Kidney epithelial cell (primary cell): ENCODE results near the gene LGALS3. TPM values are rescaled to one million over a fixed set of nuclear protein-coding genes. Genes with fewer than 3 reads are reported as not detected.

Experiments used
- DNase-seq: peaks from one replicate; pipeline ENCODE4 v3.0.0-alpha.2; 2010; ENCODE audit warnings: low read depth
- H3K27me3 ChIP-seq: 2 replicates; pipeline ENCODE4 v1.6.0; 2011; ENCODE audit warnings: low read length; ENCODE audit not compliant: control insufficient read depth, insufficient read depth
- H3K36me3 ChIP-seq: 2 replicates; pipeline ENCODE4 v1.5.1; 2011; ENCODE audit warnings: low read length; ENCODE audit not compliant: control insufficient read depth, insufficient read depth
- H3K4me3 ChIP-seq: 2 replicates; pipeline ENCODE4 v1.5.1; 2011; ENCODE audit warnings: low read depth, mild to moderate bottlenecking, control low read depth, low read length
- total RNA-seq: library from RNA; depleted of rRNA; stranded (reverse); fragments of >200 nt; gene quantifications from 2 replicates; pipeline ENCODE4 v1.2.3, GENCODE V29; 2015
- TF ChIP-seq, protein P1 (sequence below): IDR thresholded peaks from 2 replicates; pipeline ENCODE4 v1.5.1; 2011; ENCODE audit warnings: mild to moderate bottlenecking, moderate library complexity, low read length, control low read depth, inconsistent platforms; ENCODE audit not compliant: insufficient read depth, poor library complexity, severe bottlenecking

The LGALS3 gene
- total RNA-seq, 1 donor from 2014 or later = 114 TPM

GRCh38 chr14:55122440-55122986, 6.5 kb upstream of the LGALS3 start:
- no peak for DNase-seq
- H3K4me3 ChIP-seq = no peak overlapping the region
- TF ChIP-seq, protein P1, sequence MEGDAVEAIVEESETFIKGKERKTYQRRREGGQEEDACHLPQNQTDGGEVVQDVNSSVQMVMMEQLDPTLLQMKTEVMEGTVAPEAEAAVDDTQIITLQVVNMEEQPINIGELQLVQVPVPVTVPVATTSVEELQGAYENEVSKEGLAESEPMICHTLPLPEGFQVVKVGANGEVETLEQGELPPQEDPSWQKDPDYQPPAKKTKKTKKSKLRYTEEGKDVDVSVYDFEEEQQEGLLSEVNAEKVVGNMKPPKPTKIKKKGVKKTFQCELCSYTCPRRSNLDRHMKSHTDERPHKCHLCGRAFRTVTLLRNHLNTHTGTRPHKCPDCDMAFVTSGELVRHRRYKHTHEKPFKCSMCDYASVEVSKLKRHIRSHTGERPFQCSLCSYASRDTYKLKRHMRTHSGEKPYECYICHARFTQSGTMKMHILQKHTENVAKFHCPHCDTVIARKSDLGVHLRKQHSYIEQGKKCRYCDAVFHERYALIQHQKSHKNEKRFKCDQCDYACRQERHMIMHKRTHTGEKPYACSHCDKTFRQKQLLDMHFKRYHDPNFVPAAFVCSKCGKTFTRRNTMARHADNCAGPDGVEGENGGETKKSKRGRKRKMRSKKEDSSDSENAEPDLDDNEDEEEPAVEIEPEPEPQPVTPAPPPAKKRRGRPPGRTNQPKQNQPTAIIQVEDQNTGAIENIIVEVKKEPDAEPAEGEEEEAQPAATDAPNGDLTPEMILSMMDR = no peak
- H3K36me3 ChIP-seq = no peaks in the 10 kb centered on the region
- no peaks in the 10 kb centered on the region for H3K27me3 ChIP-seq

DNA sequence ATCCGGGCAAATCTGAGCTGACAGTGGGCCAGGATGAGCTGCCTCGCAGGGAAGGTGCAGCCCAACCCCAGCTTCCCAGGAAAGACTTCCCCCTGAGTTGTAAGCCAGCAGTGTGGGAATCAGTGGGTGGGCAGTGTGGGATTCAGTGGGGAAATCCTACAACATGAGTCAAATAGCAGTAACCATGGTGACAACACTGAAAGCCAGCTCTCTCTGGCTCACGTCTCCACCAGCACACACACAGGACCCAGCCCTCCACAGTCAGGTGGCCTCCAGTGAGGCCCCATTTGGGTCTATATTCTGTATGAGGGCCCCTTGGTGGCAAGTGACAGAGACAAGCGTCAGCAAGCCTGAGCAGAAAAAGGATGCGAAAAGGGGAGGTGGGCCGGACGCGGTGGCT, 6.0 kb upstream of the LGALS3 start:
- H3K4me3 ChIP-seq = no peak overlapping the region
- TF ChIP-seq, protein P1 = no peak
- DNase-seq = peak; percentile 86
- H3K36me3 ChIP-seq = no peaks in the 10 kb centered on the region
- no peaks in the 10 kb centered on the region for H3K27me3 ChIP-seq

DNA sequence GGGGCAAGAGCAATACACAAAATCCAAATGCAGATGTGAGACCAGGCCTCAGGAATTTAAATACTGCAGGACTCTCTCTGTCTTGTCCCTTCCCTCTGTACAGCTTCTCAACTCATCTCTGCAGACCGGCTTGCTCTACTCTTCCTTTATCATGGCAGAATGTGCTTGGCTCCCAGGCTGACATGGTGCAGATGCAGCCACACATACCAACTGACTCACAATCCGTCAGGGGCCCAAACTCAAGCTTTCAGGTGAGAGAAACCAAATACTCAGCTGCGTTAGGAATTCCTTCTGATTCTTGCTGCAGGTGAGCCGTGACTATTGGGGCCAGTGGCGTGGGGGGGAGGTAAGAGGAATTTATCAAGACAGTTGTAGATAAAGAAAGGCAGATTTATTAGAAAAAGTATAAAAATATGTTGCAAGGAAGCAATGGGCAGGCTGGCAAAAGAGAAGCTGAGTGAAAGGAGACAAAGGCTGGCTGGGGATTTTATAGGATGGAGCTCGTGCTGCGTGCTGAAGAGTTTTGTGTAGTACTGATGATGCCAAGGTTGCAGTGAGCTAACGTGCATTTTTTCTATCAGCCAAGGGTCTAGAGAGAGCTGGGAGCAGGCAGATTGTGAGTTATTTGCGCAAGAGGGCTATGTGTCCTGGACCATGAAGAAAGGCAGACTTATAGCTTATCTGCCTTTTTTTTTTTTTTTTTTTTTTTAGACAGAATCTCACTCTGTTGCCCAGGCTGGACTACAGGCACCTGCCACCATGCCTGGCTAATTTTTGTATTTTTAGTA, 5.0 kb upstream of the LGALS3 start:
- no peaks in the 10 kb centered on the region for H3K27me3 ChIP-seq
- no peaks in the 10 kb centered on the region for H3K36me3 ChIP-seq
- TF ChIP-seq, protein P1 = no peak
- DNase-seq = no peak
- H3K4me3 ChIP-seq = no peak overlapping the region

DNA sequence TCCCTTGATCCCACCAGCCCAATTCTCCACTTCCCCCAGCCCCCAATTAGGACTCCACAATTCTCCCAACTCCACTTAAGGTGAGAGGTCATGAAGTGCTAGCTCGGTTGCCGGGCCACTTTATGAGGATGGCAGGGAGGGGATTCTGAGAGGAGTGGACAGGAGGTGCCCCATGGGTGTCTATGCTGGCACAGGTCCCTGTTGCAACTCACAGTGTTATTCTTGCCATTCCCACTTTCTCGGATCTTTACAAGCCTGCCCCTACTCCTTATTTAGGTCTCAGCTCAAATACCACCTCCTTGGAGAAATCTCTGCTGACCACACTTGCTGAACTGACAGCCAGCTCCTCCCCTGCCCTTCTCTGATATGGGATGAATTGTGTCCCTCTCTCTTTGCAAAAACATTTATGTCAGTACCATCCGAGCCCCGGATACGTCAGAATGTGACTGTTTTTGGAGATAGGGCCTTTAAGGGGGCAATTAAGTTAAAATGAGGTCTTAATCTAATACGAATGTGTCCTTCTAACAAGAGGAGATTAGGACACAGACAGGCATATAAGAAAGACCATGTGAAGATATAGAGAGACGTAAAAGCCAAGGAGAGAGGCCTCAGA, 4.2 kb upstream of the LGALS3 start:
- Histone ChIP-seq H3K4me3 (no peak overlapping the region), H3K36me3 (no peaks in the 10 kb centered on the region), H3K27me3 (no peaks in the 10 kb centered on the region)
- TF ChIP-seq, protein P1 = no peak
- DNase-seq = no peak

DNA sequence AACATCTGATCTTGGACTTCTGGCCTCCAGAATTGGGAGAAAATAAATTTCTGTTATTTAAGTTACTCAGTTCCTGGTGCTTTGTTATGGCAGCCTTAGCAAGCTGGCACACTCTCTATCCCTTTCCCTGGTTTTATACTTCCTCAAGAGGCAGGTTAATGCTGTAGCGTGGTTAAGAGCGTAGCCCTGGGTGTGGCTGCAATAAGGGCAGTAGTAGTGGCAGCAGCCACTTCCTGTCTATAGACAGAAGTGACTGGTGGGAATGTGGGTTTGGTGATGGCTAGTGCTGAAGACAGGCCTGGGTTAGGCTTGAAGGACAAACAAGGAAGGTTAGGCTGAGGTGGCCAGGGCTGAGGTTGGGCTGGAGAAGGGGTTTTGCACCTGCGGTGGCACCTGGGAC, 3.6 kb upstream of the LGALS3 start:
- no peak for DNase-seq
- H3K27me3 ChIP-seq = no peaks in the 10 kb centered on the region
- TF ChIP-seq, protein P1 = no peak
- no peak overlapping the region for H3K4me3 ChIP-seq
- no peaks in the 10 kb centered on the region for H3K36me3 ChIP-seq

- no peak overlapping the region for H3K4me3 ChIP-seq
- no peaks in the 10 kb centered on the region for H3K27me3 ChIP-seq
- no peak for DNase-seq
- TF ChIP-seq, protein P1 = no peak
- H3K36me3 ChIP-seq = no peaks in the 10 kb centered on the region
Measured at GRCh38 chr14:55126034-55126433, 3.0 kb upstream of the LGALS3 start.
